OCI-LY7 (cell line): ENCODE results near the gene EXOC6B. TPM values are rescaled to one million over a fixed set of nuclear protein-coding genes. Genes with fewer than 3 reads are reported as not detected.

Source experiments
- BruUV-seq: library from RNA; stranded (reverse); fragments of 400-500 nt; replicated peaks from 2 replicates; lab custom pipeline; 2021; lab: Mats Ljungman, UMichigan
- CTCF ChIA-PET: fragments of 300-600 bp; sonication (Branson Sonifier 250); formaldehyde crosslinking; loops from one replicate; lab custom pipeline; 2022; ENCODE audit warnings: antibody characterized with exemption; ENCODE audit not compliant: unreplicated experiment; lab: Charles Lee
- POLR2A ChIA-PET: fragments of 300-600 bp; sonication (Branson Sonifier 250); formaldehyde crosslinking; loops from one replicate; lab custom pipeline; 2022; ENCODE audit warnings: antibody characterized with exemption; lab: Charles Lee
- DNase-seq: peaks from one replicate; pipeline ENCODE4 v3.0.0-alpha.2; 2015; ENCODE audit warnings: low spot score
- H2AFZ ChIP-seq: fragments of 200-600 bp; sonication (generic), shearing (Covaris generic); 2 replicates; pipeline ENCODE4 v1.6.1; 2014; ENCODE audit warnings: mild to moderate bottlenecking, antibody characterized with exemption, low read length, moderate library complexity
- H3K27ac ChIP-seq: fragments of 200-600 bp; sonication (generic); 2 replicates; pipeline ENCODE4 v1.5.1; 2014; ENCODE audit warnings: mixed run types, low read depth, mild to moderate bottlenecking, moderate library complexity, low read length, inconsistent platforms; ENCODE audit not compliant: poor library complexity, severe bottlenecking
- H3K36me3 ChIP-seq: fragments of 200-600 bp; sonication (generic); 2 replicates; pipeline ENCODE4 v1.6.1; 2014; ENCODE audit warnings: mild to moderate bottlenecking, antibody characterized with exemption, low read length, moderate library complexity, mixed read lengths; ENCODE audit not compliant: insufficient read depth
- H3K4me1 ChIP-seq: fragments of 200-600 bp; sonication (generic); 2 replicates; pipeline ENCODE4 v1.5.1; 2014; ENCODE audit warnings: mild to moderate bottlenecking, low read length; ENCODE audit not compliant: insufficient read depth, poor library complexity, severe bottlenecking
- H3K4me2 ChIP-seq: fragments of 200-600 bp; sonication (generic); 2 replicates; pipeline ENCODE4 v1.6.1; 2014; ENCODE audit warnings: mild to moderate bottlenecking, low read length
- H3K4me3 ChIP-seq: fragments of 200-600 bp; sonication (generic); 2 replicates; pipeline ENCODE4 v1.5.1; 2014; ENCODE audit warnings: mild to moderate bottlenecking, low read depth, low read length; ENCODE audit not compliant: poor library complexity, severe bottlenecking
- H3K79me2 ChIP-seq: fragments of 200-600 bp; sonication (generic); 2 replicates; pipeline ENCODE4 v1.6.1; 2016; ENCODE audit warnings: low read depth, mild to moderate bottlenecking, low read length, moderate library complexity, mixed read lengths; ENCODE audit not compliant: insufficient read depth
- H3K9me2 ChIP-seq: fragments of 200-600 bp; sonication (generic); 2 replicates; pipeline ENCODE4 v1.6.1; 2016; ENCODE audit warnings: mild to moderate bottlenecking, low read length, mixed read lengths; ENCODE audit not compliant: insufficient read depth
- H3K9me3 ChIP-seq: fragments of 200-600 bp; sonication (generic); 2 replicates; pipeline ENCODE4 v1.6.1; 2014; ENCODE audit warnings: mild to moderate bottlenecking, mixed run types, low read length, mixed read lengths
- H4K20me1 ChIP-seq: fragments of 200-600 bp; sonication (generic); 2 replicates; pipeline ENCODE4 v1.6.1; 2014; ENCODE audit warnings: mild to moderate bottlenecking, antibody characterized with exemption, low read length, moderate library complexity, mixed read lengths; ENCODE audit not compliant: insufficient read depth
- CTCF ChIP-seq: fragments of 200-600 bp; sonication (generic); conservative IDR thresholded peaks from 2 replicates; pipeline ENCODE4 v1.5.1; 2014; ENCODE audit warnings: mild to moderate bottlenecking, antibody characterized with exemption, low read length, moderate library complexity, mixed read lengths
- EZH2phosphoT487 ChIP-seq: fragments of 200-600 bp; sonication (generic); IDR thresholded peaks from 2 replicates; pipeline ENCODE4 v1.6.1; 2018; ENCODE audit warnings: low read depth, borderline replicate concordance, mild to moderate bottlenecking, mixed run types, antibody characterized with exemption, low read length, moderate library complexity, mixed read lengths
- intact Hi-C: fragments of 100-400 bp; cut with micrococcal nuclease; formaldehyde crosslinking; loops from one replicate; pipeline ENCODE4 v1.10.0; 2022; ENCODE audit not compliant: unreplicated experiment
- total RNA-seq, 2 experiments: library from RNA; depleted of rRNA in 1 of 2; stranded (reverse); fragments of >200 nt in 1 of 2; shearing (Covaris generic) in 1 of 2; gene quantifications; 2 replicates each; pipeline ENCODE4 v1.2.3, GENCODE V29; 2014 to 2022

EXOC6B gene
- total RNA-seq, 2 experiments from 2014 or later = 5.1 TPM; not detected in 1

GRCh38 chr2:72797740-72798139 is 28.1 kb downstream of the EXOC6B start:
- Histone ChIP-seq H3K9me3 (no peaks in the 10 kb centered on the region), H2AFZ (no peak overlapping the region), H4K20me1 (no peaks in the 10 kb centered on the region), H3K4me1 (no peaks in the 10 kb centered on the region), H3K9me2 (no peaks in the 10 kb centered on the region), H3K79me2 (no peaks in the 10 kb centered on the region), H3K27ac (no peak overlapping the region), H3K4me2 (no peak overlapping the region), H3K36me3 (no peaks in the 10 kb centered on the region), H3K4me3 (no peak overlapping the region)
- DNase-seq = no peak
- ChIA-PET POLR2A (no interaction called here), CTCF (no interaction called here)
- no peak for TF ChIP-seq EZH2phosphoT487
- no peak for TF ChIP-seq CTCF
- intact Hi-C loops = no loop called here
- no TSS peak for BruUV-seq

- no peak overlapping the region for H3K27ac ChIP-seq
- TF ChIP-seq CTCF = no peak
- CTCF ChIA-PET = no interaction called here
- H3K4me1 ChIP-seq = no peaks in the 10 kb centered on the region
- H3K4me3 ChIP-seq = no peak overlapping the region
- intact Hi-C loops = no loop called here
- no TSS peak for BruUV-seq
- H4K20me1 ChIP-seq = no peaks in the 10 kb centered on the region
- H3K9me2 ChIP-seq = no peaks in the 10 kb centered on the region
- H3K36me3 ChIP-seq = no peaks in the 10 kb centered on the region
- no peak overlapping the region for H2AFZ ChIP-seq
- H3K4me2 ChIP-seq = no peak overlapping the region
- POLR2A ChIA-PET = no interaction called here
- no peak for DNase-seq
- no peaks in the 10 kb centered on the region for H3K79me2 ChIP-seq
- H3K9me3 ChIP-seq = no peaks in the 10 kb centered on the region
These were observed 29.1 kb downstream of the EXOC6B start for GRCh38 chr2:72796766-72797165.

- Histone ChIP-seq H3K4me1 (no peaks in the 10 kb centered on the region), H3K4me2 (no peak overlapping the region), H3K79me2 (no peaks in the 10 kb centered on the region), H3K27ac (no peak overlapping the region), H4K20me1 (no peaks in the 10 kb centered on the region), H3K9me3 (no peaks in the 10 kb centered on the region), H3K36me3 (no peaks in the 10 kb centered on the region), H3K4me3 (no peak overlapping the region), H2AFZ (no peak overlapping the region), H3K9me2 (no peaks in the 10 kb centered on the region)
- no peak for DNase-seq
- CTCF ChIA-PET = no interaction called here
- intact Hi-C loops = no loop called here
- no TSS peak for BruUV-seq
- TF ChIP-seq CTCF (no peak), EZH2phosphoT487 (no peak)
- POLR2A ChIA-PET = no interaction called here
These were observed 31.3 kb downstream of the EXOC6B start for GRCh38 chr2:72794572-72794971.
